ENCODE results near the gene SESN3.
"Not testable (repeated sequence)": the region's sequence is repeated elsewhere in the genome, so short reads cannot be mapped to it uniquely, and the experiment has no call there.

SESN3 gene

DNA sequence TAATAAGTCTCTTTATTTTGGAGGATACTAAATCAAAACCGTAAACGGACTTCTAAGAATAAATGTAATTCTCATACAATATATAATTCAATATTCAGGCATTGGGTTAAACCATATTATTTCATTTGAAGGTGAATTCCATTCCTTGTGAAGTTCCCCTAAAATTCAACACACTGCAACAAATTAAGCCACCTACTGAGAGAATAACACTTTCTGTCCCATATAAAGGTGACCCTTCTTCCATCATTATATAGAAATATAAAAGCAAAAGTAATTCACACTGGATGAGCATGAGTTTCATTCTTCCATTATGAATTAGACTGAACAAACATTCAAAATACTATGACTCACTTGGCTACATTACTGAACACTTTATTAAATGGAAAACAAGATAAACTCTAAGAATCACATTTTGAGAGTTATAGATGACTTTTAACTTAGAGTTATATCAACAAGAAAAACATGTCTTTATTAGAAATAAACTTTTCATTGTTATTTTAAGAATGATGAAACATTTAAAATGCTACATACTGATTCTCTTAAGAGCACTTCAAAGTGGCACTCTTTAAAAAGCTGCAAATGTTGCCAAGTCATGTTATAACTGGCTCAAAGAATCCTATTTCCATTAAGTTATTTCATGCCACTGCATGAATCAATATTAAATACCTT lies 2.8 kb downstream of the SESN3 start:
- H3K9me3 ChIP-seq (ENCODE audit: control insufficient read depth, insufficient read depth, low read depth, low read length) = no peaks in the 10 kb centered on the region
- H3K4me1 ChIP-seq (ENCODE audit: control insufficient read depth, insufficient read depth, low read length) = peaks cover 6% of the 10 kb centered on the region
- H3K4me3 ChIP-seq (ENCODE audit: low read depth, low read length) = peak overlapping the region; percentile 82; the same call in 1 of the 2 replicates
- CTCF ChIA-PET = interaction anchor here (0.7 to 1.9 kb wide), 4 partner anchors 71 to 477 kb away, joined by 3 to 10 read pairs (median 8); no protein-coding TSS in a partner anchor
- TF ChIP-seq CTCF (tag by site-specific recombination; IDR thresholded peaks at IDR 0.05) (no peak), ZNF155 (tag by site-specific recombination; IDR thresholded peaks at IDR 0.05) (no peak), ZNF677 (tag by site-specific recombination; IDR thresholded peaks at IDR 0.05) (no peak), ZNF449 (tag by site-specific recombination; IDR thresholded peaks at IDR 0.05) (no peak), ZNF114 (tag by site-specific recombination; IDR thresholded peaks at IDR 0.05) (no peak), ZIC2 (tag by site-specific recombination; IDR thresholded peaks at IDR 0.05) (no peak), ZNF211 (tag by site-specific recombination; IDR thresholded peaks at IDR 0.05; ENCODE audit: low read depth) (no peak), PRDM6 (tag by site-specific recombination; IDR thresholded peaks at IDR 0.05) (peak; percentile 89), ZNF157 (tag by site-specific recombination; IDR thresholded peaks at IDR 0.05) (no peak), OVOL3 (tag by site-specific recombination; IDR thresholded peaks at IDR 0.05) (no peak), ZNF529 (tag by site-specific recombination; IDR thresholded peaks at IDR 0.05; ENCODE audit: insufficient replicate concordance) (no peak), ZNF501 (tag by site-specific recombination; IDR thresholded peaks at IDR 0.05) (no peak), ZNF660 (tag by site-specific recombination; IDR thresholded peaks at IDR 0.05) (no peak), MYNN (tag by site-specific recombination; IDR thresholded peaks at IDR 0.05; ENCODE audit: borderline replicate concordance) (no peak), ZNF214 (tag by site-specific recombination; IDR thresholded peaks at IDR 0.05; ENCODE audit: borderline replicate concordance) (no peak), OSR2 (tag by site-specific recombination; IDR thresholded peaks at IDR 0.05) (0 out of 2 replicates have a peak, but pooled peaks have one; percentile 24), ZNF174 (tag by site-specific recombination; IDR thresholded peaks at IDR 0.05) (no peak), ZNF24 (tag by site-specific recombination; IDR thresholded peaks at IDR 0.05) (no peak), KLF8 (tag by site-specific recombination; IDR thresholded peaks at IDR 0.05) (no peak), ZNF555 (tag by site-specific recombination; conservative IDR thresholded peaks at IDR 0.05) (no peak), ZNF510 (tag by site-specific recombination; IDR thresholded peaks at IDR 0.05; ENCODE audit: insufficient replicate concordance) (no peak), ZNF514 (tag by site-specific recombination; IDR thresholded peaks at IDR 0.05) (no peak), ZNF549 (tag by site-specific recombination; IDR thresholded peaks at IDR 0.05) (no peak), HOXC10 (CRISPR knock-in tag; IDR thresholded peaks at IDR 0.05) (no peak), ZSCAN5A (tag by site-specific recombination; IDR thresholded peaks at IDR 0.05) (no peak)
- TF ChIP-seq, protein P1, sequence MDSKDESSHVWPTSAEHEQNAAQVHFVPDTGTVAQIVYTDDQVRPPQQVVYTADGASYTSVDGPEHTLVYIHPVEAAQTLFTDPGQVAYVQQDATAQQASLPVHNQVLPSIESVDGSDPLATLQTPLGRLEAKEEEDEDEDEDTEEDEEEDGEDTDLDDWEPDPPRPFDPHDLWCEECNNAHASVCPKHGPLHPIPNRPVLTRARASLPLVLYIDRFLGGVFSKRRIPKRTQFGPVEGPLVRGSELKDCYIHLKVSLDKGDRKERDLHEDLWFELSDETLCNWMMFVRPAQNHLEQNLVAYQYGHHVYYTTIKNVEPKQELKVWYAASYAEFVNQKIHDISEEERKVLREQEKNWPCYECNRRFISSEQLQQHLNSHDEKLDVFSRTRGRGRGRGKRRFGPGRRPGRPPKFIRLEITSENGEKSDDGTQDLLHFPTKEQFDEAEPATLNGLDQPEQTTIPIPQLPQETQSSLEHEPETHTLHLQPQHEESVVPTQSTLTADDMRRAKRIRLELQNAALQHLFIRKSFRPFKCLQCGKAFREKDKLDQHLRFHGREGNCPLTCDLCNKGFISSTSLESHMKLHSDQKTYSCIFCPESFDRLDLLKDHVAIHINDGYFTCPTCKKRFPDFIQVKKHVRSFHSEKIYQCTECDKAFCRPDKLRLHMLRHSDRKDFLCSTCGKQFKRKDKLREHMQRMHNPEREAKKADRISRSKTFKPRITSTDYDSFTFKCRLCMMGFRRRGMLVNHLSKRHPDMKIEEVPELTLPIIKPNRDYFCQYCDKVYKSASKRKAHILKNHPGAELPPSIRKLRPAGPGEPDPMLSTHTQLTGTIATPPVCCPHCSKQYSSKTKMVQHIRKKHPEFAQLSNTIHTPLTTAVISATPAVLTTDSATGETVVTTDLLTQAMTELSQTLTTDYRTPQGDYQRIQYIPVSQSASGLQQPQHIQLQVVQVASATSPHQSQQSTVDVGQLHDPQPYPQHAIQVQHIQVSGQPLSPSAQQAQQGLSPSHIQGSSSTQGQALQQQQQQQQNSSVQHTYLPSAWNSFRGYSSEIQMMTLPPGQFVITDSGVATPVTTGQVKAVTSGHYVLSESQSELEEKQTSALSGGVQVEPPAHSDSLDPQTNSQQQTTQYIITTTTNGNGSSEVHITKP (tag by site-specific recombination; IDR thresholded peaks at IDR 0.05) = peak; percentile 73
- no peak overlapping the region for H3K27ac ChIP-seq (ENCODE audit: extremely low read depth, low read depth, low read length)
- H3K36me3 ChIP-seq (ENCODE audit: control insufficient read depth in 2 of 2, insufficient read depth in 1 of 2, low read length in 2 of 2) = no peaks in the 10 kb centered on the region
- POLR2A ChIA-PET = no interaction called here

DNA sequence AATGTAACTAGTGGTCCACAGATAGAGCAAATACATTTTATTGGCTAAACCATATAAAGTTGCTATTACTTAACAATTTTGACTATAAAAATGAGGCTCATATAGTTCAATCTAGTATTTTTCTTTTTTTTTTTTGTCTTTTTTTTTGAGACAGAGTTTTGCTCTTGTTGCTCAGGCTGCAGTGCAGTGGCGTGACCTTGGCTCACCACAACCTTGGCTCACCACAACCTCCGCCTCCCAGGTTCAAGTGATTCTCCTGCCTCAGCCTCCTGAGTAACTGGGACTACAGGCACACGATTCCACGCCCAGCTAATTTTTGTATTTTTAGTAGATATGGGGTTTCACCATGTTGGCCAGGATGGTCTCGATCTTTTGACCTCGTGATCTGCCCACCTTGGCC lies 3.9 kb downstream of the SESN3 start:
- CTCF ChIA-PET; H3K9me3 ChIP-seq (ENCODE audit: control insufficient read depth, insufficient read depth, low read depth, low read length); POLR2A ChIA-PET: not testable (repeated sequence)

More for the DNA sequence above, 3.9 kb downstream of the SESN3 start:
- H3K4me3 ChIP-seq (ENCODE audit: low read depth, low read length); H3K27ac ChIP-seq (ENCODE audit: extremely low read depth, low read depth, low read length); H3K36me3 ChIP-seq (ENCODE audit: control insufficient read depth in 2 of 2, insufficient read depth in 1 of 2, low read length in 2 of 2); H3K4me1 ChIP-seq (ENCODE audit: control insufficient read depth, insufficient read depth, low read length): not testable (repeated sequence)

Measured in HEK293 (cell line).